ENCODE measurements around the gene CYP2C19.
"Not testable (repeated sequence)": the region's sequence is repeated elsewhere in the genome, so short reads cannot be mapped to it uniquely, and the experiment has no call there.

The CYP2C19 gene

GRCh38 chr10:94762393-94762792 is at the start of gene CYP2C19:
Gene CYP2C19, plus strand, starts transcription at chr10:94762681. Its CDS starts 25 bp downstream, at chr10:94762706.
- DNase-seq: no peak

DNA sequence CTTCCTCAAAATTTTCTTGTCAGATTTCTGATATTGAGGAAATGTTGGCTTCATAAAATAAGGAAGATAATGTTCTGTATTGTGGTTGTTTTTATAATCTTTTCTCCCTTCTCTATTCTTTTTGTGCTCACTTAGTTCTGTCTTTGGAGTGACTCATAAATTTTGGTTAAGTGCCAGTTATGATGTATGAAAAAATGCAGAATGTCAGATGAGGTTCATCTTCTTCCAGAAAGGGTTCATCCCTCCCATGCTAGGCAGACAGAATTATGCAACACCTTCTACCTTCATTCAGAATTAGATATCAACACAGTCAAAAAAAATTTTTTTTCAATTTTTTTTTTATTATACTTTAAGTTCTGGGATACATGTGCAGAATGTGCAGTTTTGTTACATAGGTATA is 36.6 kb upstream of the CYP2C19 start:
- DNase-seq: no peak

- DNase-seq: no peak
Measured at GRCh38 chr10:94735197-94735596, 27.3 kb upstream of the CYP2C19 start.

DNA sequence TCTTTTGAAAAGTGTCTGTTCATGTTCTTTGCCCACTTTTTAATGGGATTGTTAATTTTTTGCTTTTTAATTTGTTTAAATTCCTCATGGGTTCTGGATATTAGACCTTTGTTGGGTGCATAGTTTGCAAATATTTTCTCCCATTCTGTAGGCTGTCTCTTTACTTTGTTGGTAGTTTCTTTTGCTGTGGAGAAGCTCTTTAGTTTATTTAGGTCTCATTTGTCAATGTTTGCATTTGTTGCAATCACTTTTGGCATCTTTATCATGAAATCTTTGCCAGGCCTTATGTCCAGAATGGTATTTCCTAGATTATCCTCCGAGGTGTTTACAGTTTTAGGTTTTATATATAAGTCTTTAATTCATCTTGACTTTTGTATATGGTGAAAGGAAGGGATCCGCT is 23.9 kb upstream of the CYP2C19 start:
- no peak for DNase-seq

DNA sequence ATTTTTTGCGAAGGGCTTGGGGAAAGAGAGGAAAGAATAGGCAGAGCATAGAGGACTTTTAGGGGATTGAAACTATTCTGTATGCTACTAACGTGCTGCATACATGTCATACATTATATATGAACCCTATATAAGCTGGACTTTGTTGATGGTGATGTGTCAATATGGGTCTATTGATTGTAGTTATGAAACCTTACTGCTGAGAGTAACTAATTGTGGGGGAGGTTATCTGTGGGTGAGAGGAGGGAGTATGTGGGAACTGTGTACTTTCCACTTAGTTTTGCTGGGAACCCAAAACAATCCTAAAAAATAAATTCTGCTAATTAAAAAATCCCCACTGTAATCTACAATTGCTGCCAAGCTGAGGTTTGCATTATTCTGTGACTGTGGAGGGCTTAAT is 15.3 kb upstream of the CYP2C19 start:
- DNase-seq: no peak

DNA sequence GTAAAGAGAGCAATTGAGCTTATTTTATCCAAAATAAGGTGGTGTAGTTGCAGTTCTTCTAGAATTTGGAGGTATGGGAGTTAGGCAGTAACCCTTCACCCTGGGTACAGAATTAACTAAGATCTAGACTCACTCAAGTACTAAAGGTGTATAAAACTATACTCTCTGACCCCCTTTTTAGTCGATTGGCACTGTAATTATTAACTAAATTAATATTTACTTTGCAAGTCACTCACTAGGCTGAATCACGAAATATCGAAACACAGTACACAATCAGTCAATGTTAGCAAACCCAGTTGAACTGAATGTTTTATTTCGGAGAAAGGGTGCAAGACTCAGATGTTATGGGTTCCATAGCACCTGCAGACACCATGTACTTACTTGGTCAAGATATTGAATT is 14.6 kb upstream of the CYP2C19 start:
- no peak for DNase-seq

DNA sequence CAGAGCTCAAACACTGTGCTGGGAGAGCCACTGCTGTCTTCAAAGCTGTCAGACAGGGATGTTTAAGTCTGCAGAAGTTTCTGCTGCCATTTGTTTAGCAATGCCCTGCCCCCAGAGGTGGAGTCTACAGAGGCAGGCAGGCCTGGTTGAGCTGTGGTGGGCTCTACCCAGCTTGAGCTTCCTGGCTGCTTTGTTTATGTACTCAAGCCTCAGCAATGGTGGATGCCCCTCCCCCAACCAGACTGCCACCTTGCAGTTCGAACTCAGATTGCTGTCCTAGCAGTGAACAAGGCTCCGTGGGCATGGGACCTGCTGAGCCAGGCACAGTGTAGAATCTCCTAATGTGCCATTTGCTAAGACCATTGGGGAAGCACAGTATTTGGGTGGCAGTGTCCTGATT is 4.6 kb upstream of the CYP2C19 start:
- DNase-seq: no peak

DNA sequence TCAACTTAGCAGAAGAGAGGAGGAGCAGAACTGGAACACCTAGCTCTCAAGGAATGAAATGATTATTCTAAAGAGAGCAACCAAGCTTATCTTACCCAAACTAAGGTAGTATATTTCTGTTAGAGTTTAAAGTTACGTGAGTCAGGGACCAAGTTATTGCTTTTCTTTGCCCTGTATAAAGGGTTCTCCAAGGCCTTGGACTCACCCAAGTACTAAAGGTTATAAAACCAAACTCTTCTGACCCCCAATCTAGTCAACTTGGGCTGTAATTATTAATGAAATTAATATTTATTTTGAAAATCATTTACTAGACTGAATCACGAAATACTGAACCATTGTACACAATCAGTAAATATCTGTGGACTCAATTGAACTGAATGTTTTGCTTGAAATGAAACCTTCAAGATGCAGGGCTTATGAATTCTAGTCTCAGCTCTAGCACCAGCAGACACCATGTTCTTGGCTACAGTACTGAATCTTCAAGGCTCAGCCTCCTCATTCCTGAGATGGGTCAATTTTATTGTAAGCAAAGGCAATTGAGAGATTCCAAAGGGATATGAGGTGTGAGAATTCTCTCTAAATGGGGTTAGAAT is 1.8 kb upstream of the CYP2C19 start:
- no peak for DNase-seq

- DNase-seq: not testable (repeated sequence)
Measured at GRCh38 chr10:94775425-94775824, 12.9 kb downstream of the CYP2C19 start.

GRCh38 chr10:94777886-94778458 is 15.5 kb downstream of the CYP2C19 start:
- no peak for DNase-seq

DNA sequence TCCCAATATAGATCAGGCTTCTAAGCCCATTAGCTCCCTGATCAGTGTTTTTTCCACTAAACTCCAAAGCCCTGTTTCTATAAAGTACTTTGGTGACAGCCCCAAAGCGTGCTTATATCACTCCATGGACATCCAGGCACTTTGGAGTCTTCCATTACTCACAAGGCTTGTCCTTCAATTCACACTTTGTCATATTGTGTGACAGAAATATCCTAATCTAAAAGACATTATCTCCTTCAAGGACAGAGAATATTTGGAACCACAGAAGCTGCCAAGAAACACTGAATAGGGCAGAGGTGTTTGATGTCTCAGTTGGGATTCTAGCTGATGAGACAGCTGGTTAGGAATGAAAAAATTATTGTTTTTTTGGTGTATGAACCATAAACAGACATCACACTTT is 18.4 kb downstream of the CYP2C19 start:
- DNase-seq: no peak

GRCh38 chr10:94784256-94784655 is 21.8 kb downstream of the CYP2C19 start:
- no peak for DNase-seq

DNA sequence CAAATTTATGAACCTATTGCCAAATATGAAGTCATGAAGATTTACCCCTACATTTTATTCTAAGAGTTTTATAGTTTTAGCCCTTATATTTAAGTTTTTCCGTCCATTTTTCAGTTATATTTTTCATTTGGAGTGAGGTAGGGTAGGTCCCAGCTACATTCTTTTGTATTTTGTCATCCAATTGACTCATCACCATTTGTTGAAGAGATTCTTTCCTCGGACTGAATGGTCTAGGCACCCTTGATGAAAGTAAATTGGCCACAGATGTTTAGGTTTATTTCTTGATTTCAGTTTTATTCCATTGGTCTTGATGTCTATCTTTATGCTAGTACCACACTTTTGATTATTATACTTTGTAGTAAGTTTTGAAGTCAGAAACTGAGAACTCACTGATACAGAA is 22.7 kb downstream of the CYP2C19 start:
- no peak for DNase-seq

DNA sequence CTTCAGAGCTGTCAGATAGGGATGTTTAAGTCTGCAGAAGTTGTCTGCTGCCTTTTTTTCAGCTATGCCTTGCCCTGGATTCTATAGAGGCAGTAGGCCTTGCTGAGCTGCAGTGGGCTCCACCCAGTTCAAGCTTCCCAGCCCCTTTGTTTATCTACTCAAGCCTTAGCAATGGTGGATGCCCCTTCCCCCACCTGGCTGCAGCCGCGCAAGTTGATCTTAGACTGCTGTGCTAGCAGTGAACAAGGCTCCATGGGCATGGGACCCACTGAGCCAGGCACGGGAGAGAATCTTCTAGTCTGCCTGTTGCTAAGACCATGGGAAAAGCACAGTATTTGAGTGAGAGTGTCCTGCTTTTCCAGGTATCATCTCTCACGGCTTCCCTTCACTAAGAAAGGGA is 38.1 kb downstream of the CYP2C19 start:
- DNase-seq: not testable (repeated sequence)

GRCh38 chr10:94803307-94803706 is 40.8 kb downstream of the CYP2C19 start:
- DNase-seq: no peak

DNA sequence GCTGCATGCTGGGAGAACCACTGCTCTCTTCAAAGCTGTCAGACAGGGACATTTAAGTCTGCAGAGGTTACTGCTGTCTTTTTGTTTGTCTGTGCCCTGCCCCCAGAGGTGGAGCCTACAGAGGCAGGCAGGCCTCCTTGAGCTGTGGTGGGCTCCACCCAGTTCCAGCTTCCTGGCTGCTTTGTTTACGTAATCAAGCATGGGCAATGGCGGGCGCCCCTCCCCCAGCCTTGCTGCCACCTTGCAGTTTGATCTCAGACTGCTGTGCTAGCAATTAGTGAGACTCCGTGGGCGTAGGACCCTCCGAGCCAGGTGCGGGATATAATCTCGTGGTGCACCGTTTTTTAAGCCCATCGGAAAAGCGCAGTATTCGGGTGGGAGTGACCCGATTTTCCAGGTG is 67.5 kb downstream of the CYP2C19 start:
- not testable (repeated sequence) for DNase-seq

- DNase-seq: no peak
Measured at GRCh38 chr10:94846204-94846603, 83.7 kb downstream of the CYP2C19 start.

- DNase-seq: no peak
Measured at GRCh38 chr10:94850766-94851165, 88.3 kb downstream of the CYP2C19 start.

DNA sequence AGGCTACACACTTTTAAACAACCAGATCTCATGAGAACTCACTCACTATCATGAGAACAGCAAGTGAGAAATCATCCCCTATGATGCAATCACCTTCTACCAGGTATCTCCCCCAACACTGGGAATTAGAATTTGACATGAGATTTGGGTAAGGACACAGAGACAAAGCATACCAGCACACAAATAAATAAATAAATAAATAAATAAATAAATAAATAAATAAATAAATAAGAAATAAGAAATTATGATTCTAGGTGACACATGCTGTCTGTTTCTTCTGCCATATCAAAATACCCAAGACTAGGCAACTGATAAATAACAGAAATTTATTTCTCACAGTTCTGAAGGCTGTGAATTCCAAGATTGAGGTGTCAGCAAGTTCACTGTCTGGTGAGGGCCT is 88.8 kb downstream of the CYP2C19 start:
- no peak for DNase-seq

DNA sequence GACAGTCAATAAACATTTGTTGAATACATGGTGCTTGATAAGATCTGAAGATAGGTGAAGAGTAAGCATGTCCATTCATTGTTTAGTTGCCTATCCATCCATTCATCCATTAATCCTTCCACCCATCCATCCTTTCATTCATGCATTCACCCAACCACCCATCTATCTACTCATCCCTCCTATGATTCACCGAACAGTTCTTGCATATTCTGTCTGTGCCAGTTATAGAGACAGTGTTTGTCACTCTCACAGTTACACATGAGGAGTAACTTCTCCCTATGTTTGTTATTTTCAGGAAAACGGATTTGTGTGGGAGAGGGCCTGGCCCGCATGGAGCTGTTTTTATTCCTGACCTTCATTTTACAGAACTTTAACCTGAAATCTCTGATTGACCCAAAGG is 90.0 kb downstream of the CYP2C19 start:
- no peak for DNase-seq

- no peak for DNase-seq
Measured at GRCh38 chr10:94853065-94853464, 90.6 kb downstream of the CYP2C19 start.

DNA sequence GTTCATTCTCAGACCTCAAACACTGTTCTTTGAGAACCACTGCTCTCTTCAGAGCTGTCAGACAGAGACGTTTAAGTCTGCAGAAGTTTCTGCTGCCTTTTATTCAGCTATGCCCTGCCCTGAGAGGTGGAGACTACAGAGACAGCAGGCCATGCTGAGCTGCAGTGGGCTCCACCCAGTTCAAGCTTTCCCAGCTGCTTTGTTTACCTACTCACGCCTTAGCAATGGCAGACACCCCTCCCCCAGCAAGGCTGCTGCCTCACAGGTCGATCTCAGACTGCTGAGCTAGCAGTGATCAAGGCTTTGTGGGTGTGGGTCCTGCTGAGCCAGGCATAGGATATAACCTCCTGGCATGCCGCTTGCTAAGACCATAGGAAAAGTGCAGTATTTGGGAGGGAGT is 95.5 kb downstream of the CYP2C19 start:
- DNase-seq: no peak

GRCh38 chr10:94859086-94859485 is 96.6 kb downstream of the CYP2C19 start:
- no peak for DNase-seq

DNA sequence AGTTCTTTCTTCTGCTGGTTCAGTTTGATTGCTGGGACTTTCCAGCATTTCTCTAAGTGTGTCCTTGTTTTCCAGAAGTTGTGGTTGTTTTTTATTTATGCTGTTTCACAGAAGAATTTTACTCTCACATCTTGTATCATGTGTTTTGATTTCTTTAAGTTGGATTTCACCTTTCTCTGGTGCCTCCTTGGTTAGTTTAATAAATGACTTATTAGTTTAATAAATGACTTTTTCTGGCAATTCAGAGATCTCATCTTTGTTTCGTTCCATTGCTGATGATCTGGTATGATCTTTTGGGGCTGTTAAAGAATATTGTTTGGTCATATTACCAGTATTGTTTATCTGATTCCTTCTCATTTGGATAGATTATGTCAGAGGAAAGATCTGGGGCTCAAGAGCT is 116.2 kb downstream of the CYP2C19 start:
- no peak for DNase-seq

DNA sequence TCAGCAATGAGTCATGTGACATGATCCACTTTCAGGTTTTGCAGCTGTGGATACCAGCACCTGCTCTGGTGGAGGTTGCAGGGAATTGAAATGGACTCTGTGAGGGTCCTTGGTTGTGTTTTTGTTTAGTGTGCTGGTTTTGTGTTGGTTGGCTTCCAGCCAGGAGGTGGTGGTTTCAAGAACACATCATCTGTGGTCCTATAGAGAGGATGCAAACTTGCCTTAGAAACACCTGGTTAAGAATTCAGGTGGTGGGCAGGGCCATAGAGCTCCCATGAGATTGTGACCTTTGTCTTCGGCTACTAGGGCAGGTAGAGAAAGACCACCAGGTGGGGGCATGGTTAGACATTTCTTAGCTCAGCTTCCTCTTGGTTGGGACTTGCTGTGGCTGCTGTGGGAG is 116.7 kb downstream of the CYP2C19 start:
- no peak for DNase-seq

All from NCI-H2029 (cell line).